GM12878 (cell line): Measurements from ENCODE around the gene CHST15. TPM values are rescaled to one million over a fixed set of nuclear protein-coding genes. Genes with fewer than 3 reads are reported as not detected.

ENCODE experiments used
- ATAC-seq: fragments of 200-7000 bp; cut with Tn5 transposase; 3 replicates; pipeline ENCODE4 v1.9.1; 2020; ENCODE audit warnings: mild to moderate bottlenecking, moderate library complexity
- BruUV-seq: library from RNA; stranded (reverse); fragments of 400-500 nt; replicated peaks from 2 replicates; lab custom pipeline; 2021; lab: Mats Ljungman, UMichigan
- CTCF ChIA-PET: fragments of 300-600 bp; sonication (Branson Sonifier 250); formaldehyde crosslinking; extraction: SDS; loops from one replicate; lab custom pipeline; 2021; ENCODE audit warnings: inconsistent platforms; lab: Yijun Ruan, JAX
- POLR2A ChIA-PET: fragments of 350-600 bp; formaldehyde crosslinking; extraction: SDS; loops from one replicate; lab custom pipeline; 2021; ENCODE audit warnings: inconsistent platforms; lab: Charles Lee
- RAD21 ChIA-PET: fragments of 300-600 bp; sonication (Branson Sonifier 250); formaldehyde crosslinking; loops from one replicate; lab custom pipeline; 2023; ENCODE audit warnings: antibody characterized with exemption; ENCODE audit not compliant: unreplicated experiment; lab: Charles Lee
- SMC1A ChIA-PET: fragments of 300-600 bp; sonication (Branson Sonifier 250); formaldehyde crosslinking; loops from one replicate; lab custom pipeline; 2023; ENCODE audit not compliant: unreplicated experiment, uncharacterized antibody; lab: Charles Lee
- DNase-seq: peaks from one replicate; pipeline ENCODE4 v3.0.0-alpha.2; 2011; ENCODE audit warnings: low read depth, low spot score
- FAIRE-seq: peaks from 3 replicates; lab custom pipeline; 2011; peaks lifted over from hg19 to GRCh38; lab: Jason Lieb, UNC
- H2AFZ ChIP-seq: 2 replicates; pipeline ENCODE4 v1.6.0; 2011; ENCODE audit warnings: low read depth, low read length, control low read depth; ENCODE audit not compliant: control insufficient read depth
- H3K27ac ChIP-seq: 2 replicates; pipeline ENCODE4 v1.5.1; 2011; ENCODE audit warnings: control low read depth; ENCODE audit not compliant: control insufficient read depth, insufficient read depth
- H3K27me3 ChIP-seq, 2 experiments: replicated peaks in 1 of 2; 2 replicates each; pipeline versions ENCODE4 v1.6.0 to v1.6.1; 2011; ENCODE audit warnings: low read length in 1 of 2; ENCODE audit not compliant: control insufficient read depth in 2 of 2, insufficient read depth in 2 of 2
- H3K36me3 ChIP-seq, 2 experiments: 2 replicates each; pipeline ENCODE4 v1.5.1; 2011; ENCODE audit warnings: low read length in 1 of 2; ENCODE audit not compliant: control insufficient read depth in 2 of 2, insufficient read depth in 2 of 2
- H3K4me1 ChIP-seq: 2 replicates; pipeline ENCODE4 v1.6.1; 2011; ENCODE audit warnings: mild to moderate bottlenecking, low read length, moderate library complexity, mixed read lengths; ENCODE audit not compliant: control insufficient read depth, insufficient read depth
- H3K4me2 ChIP-seq: 2 replicates; pipeline ENCODE4 v1.6.0; 2011; ENCODE audit warnings: control low read depth; ENCODE audit not compliant: control insufficient read depth, insufficient read depth
- H3K4me3 ChIP-seq: fragments of 200-600 bp; sonication (generic); 2 replicates; pipeline ENCODE4 v1.5.1; 2016
- H3K79me2 ChIP-seq: 2 replicates; pipeline ENCODE4 v1.6.0; 2011; ENCODE audit warnings: low read length; ENCODE audit not compliant: control insufficient read depth, insufficient read depth
- H3K9ac ChIP-seq: 2 replicates; pipeline ENCODE4 v1.8.0; 2011; ENCODE audit warnings: low read length, control low read depth, mixed read lengths; ENCODE audit not compliant: control insufficient read depth, insufficient read depth
- H3K9me3 ChIP-seq: replicated peaks from 3 replicates; pipeline ENCODE4 v1.5.1; 2011; ENCODE audit warnings: mild to moderate bottlenecking, low read length; ENCODE audit not compliant: control insufficient read depth, insufficient read depth
- H4K20me1 ChIP-seq: 2 replicates; pipeline ENCODE4 v1.6.0; 2011; ENCODE audit not compliant: control insufficient read depth, insufficient read depth
- EED ChIP-seq: sonication (generic); IDR thresholded peaks from 2 replicates; pipeline ENCODE4 v1.6.1; 2016; ENCODE audit warnings: antibody characterized with exemption, low read depth
- HDGF ChIP-seq: fragments of 450-650 bp; IDR thresholded peaks from 2 replicates; pipeline ENCODE4 v1.6.1; 2016; ENCODE audit warnings: antibody characterized with exemption
- NR2C2 ChIP-seq: IDR thresholded peaks from 2 replicates; pipeline ENCODE4 v1.6.1; 2011; ENCODE audit warnings: borderline replicate concordance, low read depth; ENCODE audit not compliant: control insufficient read depth, insufficient read length
- RB1 ChIP-seq: fragments of 450-650 bp; formaldehyde crosslinking; IDR thresholded peaks from 2 replicates; pipeline ENCODE4 v1.6.1; 2017; ENCODE audit warnings: mild to moderate bottlenecking, borderline replicate concordance
- RUNX3 ChIP-seq: IDR thresholded peaks from 2 replicates; pipeline ENCODE4 v1.6.1; 2012; ENCODE audit warnings: low read length, inconsistent platforms
- SIN3A ChIP-seq: IDR thresholded peaks from 2 replicates; pipeline ENCODE4 v1.6.1; 2012; ENCODE audit warnings: low read depth, low read length, improper control_type of control experiment
- TCF3 ChIP-seq: IDR thresholded peaks from 2 replicates; pipeline ENCODE4 v1.6.1; 2012; ENCODE audit warnings: low read depth, mild to moderate bottlenecking, low read length, borderline replicate concordance; ENCODE audit not compliant: insufficient read depth
- ZNF217 ChIP-seq: fragments of 450-650 bp; IDR thresholded peaks from 2 replicates; pipeline ENCODE4 v1.6.1; 2017; ENCODE audit warnings: antibody characterized with exemption, mild to moderate bottlenecking
- WGBS: methylation state at CpG from one replicate; pipeline ENCODE4 v1.1.6; 2016; ENCODE audit warnings: low lambda C conversion rate; ENCODE audit not compliant: insufficient replicate concordance, insufficient coverage; ENCODE audit errors: missing lambda C conversion rate; 5-methylcytosine and 5-hydroxymethylcytosine counted together
- in situ Hi-C: fragments of 300-500 bp; cut with MboI; formaldehyde crosslinking; loops from 9 replicates; pipeline ENCODE4 v1.14.3; 2018; ENCODE audit warnings: mixed read lengths
- intact Hi-C: fragments of 100-400 bp; cut with micrococcal nuclease; formaldehyde crosslinking; loops from one replicate; pipeline ENCODE4 v1.14.2; 2022; ENCODE audit not compliant: unreplicated experiment
- polyA plus RNA-seq, 11 experiments: library from polyadenylated mRNA; depleted of rRNA in 4 of 11; unstranded in 6 of 11; stranded (reverse) in 5 of 11; fragments of >200 nt; fragmentation: Nextera tagmentation in 4 of 11; fragmentation: Illumina TruSeq in 1 of 11; extraction: Ambion mirVana in 4 of 11; extraction: Trizol in 1 of 11; gene quantifications; 1 replicate in 1 of 11; 2 replicates in 10 of 11; pipeline versions ENCODE4 v1.2.1 to v1.2.3, GENCODE V29; 2011 to 2016; ENCODE audit warnings: inconsistent platforms in 2 of 11, missing spikeins in 2 of 11, low read depth in 1 of 11
- total RNA-seq, 4 experiments: library from RNA; depleted of rRNA in 3 of 4; stranded (reverse); fragments of >200 nt in 3 of 4; fragmentation: Illumina TruSeq in 1 of 4; extraction: Trizol in 1 of 4; gene quantifications; 2 replicates each; pipeline versions ENCODE4 v1.2.1 to v1.2.3, GENCODE V29; 2013 to 2021
- TF ChIP-seq, protein P1 (sequence below): fragments of 450-650 bp; IDR thresholded peaks from 2 replicates; pipeline ENCODE4 v1.6.1; 2017; ENCODE audit warnings: borderline replicate concordance
- TF ChIP-seq, protein P2 (sequence below): fragments of 450-650 bp; IDR thresholded peaks from 2 replicates; pipeline ENCODE4 v1.6.1; 2014; ENCODE audit warnings: mild to moderate bottlenecking

Gene CHST15
- total and polyA plus RNA-seq, 10 of the 15 experiments (the other 5 are each of a cell fraction or from before 2014, with no cell fraction given), result 0.02 to 0.53 (median 0.05) TPM; not detected in 1

DNA sequence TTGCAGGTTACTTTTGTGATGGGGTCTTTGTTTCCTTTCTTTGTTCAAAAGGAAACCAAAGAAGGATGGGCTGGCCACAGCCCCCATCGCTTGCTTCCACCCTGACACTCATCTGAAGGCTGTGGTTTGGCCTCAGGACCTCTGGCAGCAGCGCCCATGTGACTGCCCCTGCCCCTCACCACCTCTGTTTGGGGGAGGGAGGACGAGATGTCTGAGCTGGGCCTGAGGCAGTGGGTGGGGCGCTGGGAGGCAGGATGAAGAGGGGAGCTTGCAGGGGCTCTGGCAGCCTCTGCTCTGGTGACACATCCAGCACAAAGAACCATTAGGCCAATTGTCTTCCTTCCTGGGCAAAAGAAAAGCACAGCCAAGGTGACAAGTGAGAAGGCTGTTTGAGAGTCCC, 15.9 kb upstream of the CHST15 start:
- DNase-seq, result no peak
- peaks cover 0 to 4% of the 10 kb centered on the region in 2 experiments; a peak in 3 of 4 replicates for H3K27me3 ChIP-seq
- no peak for TF ChIP-seq TCF3
- TF ChIP-seq, protein P1, sequence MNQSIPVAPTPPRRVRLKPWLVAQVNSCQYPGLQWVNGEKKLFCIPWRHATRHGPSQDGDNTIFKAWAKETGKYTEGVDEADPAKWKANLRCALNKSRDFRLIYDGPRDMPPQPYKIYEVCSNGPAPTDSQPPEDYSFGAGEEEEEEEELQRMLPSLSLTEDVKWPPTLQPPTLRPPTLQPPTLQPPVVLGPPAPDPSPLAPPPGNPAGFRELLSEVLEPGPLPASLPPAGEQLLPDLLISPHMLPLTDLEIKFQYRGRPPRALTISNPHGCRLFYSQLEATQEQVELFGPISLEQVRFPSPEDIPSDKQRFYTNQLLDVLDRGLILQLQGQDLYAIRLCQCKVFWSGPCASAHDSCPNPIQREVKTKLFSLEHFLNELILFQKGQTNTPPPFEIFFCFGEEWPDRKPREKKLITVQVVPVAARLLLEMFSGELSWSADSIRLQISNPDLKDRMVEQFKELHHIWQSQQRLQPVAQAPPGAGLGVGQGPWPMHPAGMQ, result no peak
- TF ChIP-seq RUNX3, result no peak
- TF ChIP-seq ZNF217, result no peak
- TF ChIP-seq HDGF, result no peak
- no peak for TF ChIP-seq NR2C2
- no peak for TF ChIP-seq RB1
- TF ChIP-seq SIN3A, result no peak
- TF ChIP-seq EED, result no peak
- TF ChIP-seq, protein P2, sequence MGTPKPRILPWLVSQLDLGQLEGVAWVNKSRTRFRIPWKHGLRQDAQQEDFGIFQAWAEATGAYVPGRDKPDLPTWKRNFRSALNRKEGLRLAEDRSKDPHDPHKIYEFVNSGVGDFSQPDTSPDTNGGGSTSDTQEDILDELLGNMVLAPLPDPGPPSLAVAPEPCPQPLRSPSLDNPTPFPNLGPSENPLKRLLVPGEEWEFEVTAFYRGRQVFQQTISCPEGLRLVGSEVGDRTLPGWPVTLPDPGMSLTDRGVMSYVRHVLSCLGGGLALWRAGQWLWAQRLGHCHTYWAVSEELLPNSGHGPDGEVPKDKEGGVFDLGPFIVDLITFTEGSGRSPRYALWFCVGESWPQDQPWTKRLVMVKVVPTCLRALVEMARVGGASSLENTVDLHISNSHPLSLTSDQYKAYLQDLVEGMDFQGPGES, result no peak
- TF ChIP-seq, all 136 proteins: peak for 0
- Histone ChIP-seq H3K27ac (no peak overlapping the region), H3K4me3 (no peak overlapping the region), H3K4me1 (peaks cover 25% of the 10 kb centered on the region), H3K4me2 (no peak overlapping the region), H4K20me1 (no peaks in the 10 kb centered on the region), H3K36me3 (no peaks in the 10 kb centered on the region), H3K79me2 (no peaks in the 10 kb centered on the region), H3K9ac (no peak overlapping the region), H2AFZ (no peak overlapping the region), H3K9me3 (no peaks in the 10 kb centered on the region; the same call in 2 of the 3 replicates)
- BruUV-seq, result no TSS peak
- in situ Hi-C loops (loop anchor here (10.0 kb wide), 1 partner anchor 956 kb away; no protein-coding TSS in a partner anchor), intact Hi-C loops (no loop called here)
- FAIRE-seq (no peak), ATAC-seq (no peak)
- RAD21 ChIA-PET, result interaction anchor here (1.1 kb wide), 1 partner anchor 279 kb away, joined by 3 read pairs; no protein-coding TSS in a partner anchor
- CTCF ChIA-PET, result no interaction called here
- WGBS, result 27% methylated on average over 4 of the region's 4 CpGs
- POLR2A ChIA-PET, result no interaction called here
- SMC1A ChIA-PET, result no interaction called here
